Spleen (tissue), 11 donors: ENCODE results near the gene MSI1. TPM values are rescaled to one million over a fixed set of nuclear protein-coding genes. Genes with fewer than 3 reads are reported as not detected.

Source experiments
- DNase-seq: peaks from one replicate; pipeline ENCODE4 v3.0.0-alpha.2; 2020
- H3K27ac ChIP-seq, 8 donors: fragments of 200-600 bp; sonication (generic) in 7 of 8; 1 replicate in 4 of 8; 2 replicates in 4 of 8; pipeline versions ENCODE4 v1.5.0 to v1.8.0; 2016 to 2021; ENCODE audit warnings: inconsistent platforms in 4 of 8, mild to moderate bottlenecking in 4 of 8, moderate library complexity in 1 of 8
- H3K27me3 ChIP-seq, 7 donors: fragments of 200-600 bp; sonication (generic) in 6 of 7; replicated peaks in 1 of 7; 1 replicate in 4 of 7; 2 replicates in 3 of 7; pipeline versions ENCODE4 v1.5.0 to v1.8.0; 2016 to 2021; ENCODE audit warnings: inconsistent platforms in 3 of 7, mild to moderate bottlenecking in 1 of 7
- H3K36me3 ChIP-seq, 6 donors: fragments of 200-600 bp; sonication (generic) in 5 of 6; 1 replicate in 4 of 6; 2 replicates in 2 of 6; pipeline versions ENCODE4 v1.5.0 to v1.8.0; 2016 to 2021; ENCODE audit warnings: inconsistent platforms in 2 of 6
- H3K4me1 ChIP-seq, 6 donors: fragments of 200-600 bp; sonication (generic) in 5 of 6; 1 replicate in 3 of 6; 2 replicates in 3 of 6; pipeline versions ENCODE4 v1.5.0 to v1.8.0; 2016 to 2021; ENCODE audit warnings: inconsistent platforms in 3 of 6
- H3K4me3 ChIP-seq, 8 donors: fragments of 200-600 bp; sonication (generic) in 7 of 8; 1 replicate in 4 of 8; 2 replicates in 4 of 8; pipeline versions ENCODE4 v1.5.0 to v1.8.0; 2016 to 2021; ENCODE audit warnings: inconsistent platforms in 4 of 8, mild to moderate bottlenecking in 4 of 8, moderate library complexity in 2 of 8
- H3K9me3 ChIP-seq, 8 donors: fragments of 200-600 bp; sonication (generic) in 7 of 8; 1 replicate in 4 of 8; 2 replicates in 4 of 8; pipeline versions ENCODE4 v1.5.0 to v1.8.0; 2016 to 2021; ENCODE audit warnings: inconsistent platforms in 4 of 8
- CTCF ChIP-seq, 11 experiments: fragments of 200-600 bp in 7 of 11; fragments of 450-650 bp in 4 of 11; sonication (generic) in 4 of 11; IDR thresholded peaks in 8 of 11; conservative IDR thresholded peaks in 3 of 11; 1 replicate in 7 of 11; 2 replicates in 4 of 11; pipeline versions ENCODE4 v1.4.0 to v1.8.0; 2016 to 2021; ENCODE audit warnings: antibody characterized with exemption in 11 of 11, inconsistent platforms in 4 of 11, mild to moderate bottlenecking in 1 of 11
- POLR2A ChIP-seq, 3 donors: fragments of 450-650 bp; IDR thresholded peaks; one replicate each; pipeline ENCODE4 v1.5.1; 2017; ENCODE audit warnings: antibody characterized with exemption in 3 of 3, mild to moderate bottlenecking in 1 of 3
- POLR2AphosphoS5 ChIP-seq, 3 donors: sonication (generic); formaldehyde crosslinking; IDR thresholded peaks; one replicate each; pipeline ENCODE4 v1.5.1; 2017; ENCODE audit warnings: antibody characterized with exemption in 3 of 3
- WGBS, 5 donors: extraction: QIAGEN DNeasy Blood & Tissue Kit in 3 of 5; methylation state at CpG; one replicate each; pipeline versions ENCODE4 v1.1.5 to v1.1.7; 2013 to 2018; 5-methylcytosine and 5-hydroxymethylcytosine counted together
- intact Hi-C: fragments of 100-400 bp; cut with DNase I; formaldehyde crosslinking; loops from one replicate; pipeline ENCODE4 v1.15.0; 2023; ENCODE audit warnings: low total_unique reads
- polyA plus RNA-seq, 3 donors: library from polyadenylated mRNA; stranded (reverse); fragments of 200-250 nt; gene quantifications; one replicate each; pipeline ENCODE4 v1.2.1, GENCODE V29; 2013
- total RNA-seq, 7 donors: library from RNA; depleted of rRNA in 3 of 7; stranded (reverse); fragments of >200 nt in 3 of 7; fragmentation: NEBNext Ultra II Directional in 4 of 7; extraction: Animal tissue kit (Norgen Biotek cat#: 25700) in 4 of 7; gene quantifications; one replicate each; pipeline versions ENCODE4 v1.1.0 to v1.2.1, GENCODE V29; 2016 to 2021
- donor health status: healthy with polysubstance abuse.
- donor health status: DM: no; HTN: no; CAD: no; lungs with moderate emphysema.
- donor health status: DM: no; HTN: no; CAD: no.
- donor health status: Bipolar disorder and iron deficiency.
- donor health status: healthy.
- donor health status: DM: no; HTN: no; CAD: no.
- donor health status: DM: yes; HTN: yes; CAD: no.

MSI1 gene
- total and polyA plus RNA-seq, 10 donors = 0.02 to 0.35 (median 0.03) TPM; not detected in 7

- TF ChIP-seq POLR2A (IDR thresholded peaks at IDR 0.05) (no peak), POLR2AphosphoS5 (IDR thresholded peaks at IDR 0.05) (no peak), CTCF (IDR thresholded peaks at IDR 0.05 in 8 of 11, conservative IDR thresholded peaks at IDR 0.05 in 3 of 11) (no peak)
- DNase-seq = peak; percentile 17
- H3K4me3 ChIP-seq = peak overlapping the region; percentile 43 to 80 (median 58)
- peak overlapping the region; percentile 68 to 92 (median 86) for H3K27ac ChIP-seq
- H3K9me3 ChIP-seq = no peaks in the 10 kb centered on the region
- peaks cover 9 to 21% (median 19%) of the 10 kb centered on the region in 6 donors for H3K4me1 ChIP-seq
- intact Hi-C loops = no loop called here
- WGBS, 5 donors = 42 to 48% (median 44%) methylated on average over 9 of the region's 9 CpGs
- no peaks in the 10 kb centered on the region for H3K27me3 ChIP-seq
- no peaks in the 10 kb centered on the region for H3K36me3 ChIP-seq
Measured at GRCh38 chr12:120316798-120317223, 52.2 kb downstream of the MSI1 start.

GRCh38 chr12:120314220-120314619 is 54.7 kb downstream of the MSI1 start:
- H3K9me3 ChIP-seq = no peaks in the 10 kb centered on the region
- 57 to 76% (median 74%) methylated on average over 5 of the region's 5 CpGs for WGBS, 5 donors
- H3K27ac ChIP-seq = no peak overlapping the region
- no peak for TF ChIP-seq POLR2A (IDR thresholded peaks at IDR 0.05)
- TF ChIP-seq CTCF (IDR thresholded peaks at IDR 0.05 in 8 of 11, conservative IDR thresholded peaks at IDR 0.05 in 3 of 11) = no peak
- peak; percentile 4 for DNase-seq
- H3K36me3 ChIP-seq = no peaks in the 10 kb centered on the region
- intact Hi-C loops = no loop called here
- H3K27me3 ChIP-seq = no peaks in the 10 kb centered on the region
- peaks cover 9 to 21% (median 19%) of the 10 kb centered on the region in 6 donors for H3K4me1 ChIP-seq
- no peak overlapping the region for H3K4me3 ChIP-seq

GRCh38 chr12:120301962-120302815 is 66.8 kb downstream of the MSI1 start, which contains the start of gene SIRT4:
TSS of gene SIRT4 (plus strand) at chr12:120302321. CDS start at chr12:120303562, 1,241 bp downstream.
- H3K27ac ChIP-seq = peak within 1 kb of the TSS; percentile 23 to 81 (median 70)
- TF ChIP-seq POLR2AphosphoS5 (IDR thresholded peaks at IDR 0.05) (peak in 1 of 3 donors; percentile 71), CTCF (IDR thresholded peaks at IDR 0.05 in 8 of 11, conservative IDR thresholded peaks at IDR 0.05 in 3 of 11) (peak; percentile 17 to 85 (median 83)), POLR2A (IDR thresholded peaks at IDR 0.05) (peak in 1 of 3 donors; percentile 8)
- 9 to 12% (median 10%) methylated on average over 31 of the region's 31 CpGs for WGBS, 5 donors
- DNase-seq = peak; percentile 93
- H3K9me3 ChIP-seq = no peaks in the 10 kb centered on the region
- intact Hi-C loops = no loop called here
- peaks cover 0 to 22% (median 9%) of the 10 kb centered on the region in 6 donors for H3K4me1 ChIP-seq
- peak within 1 kb of the TSS; percentile 59 to 81 (median 69) for H3K4me3 ChIP-seq
- no peaks in the 10 kb centered on the region for H3K27me3 ChIP-seq
- no peaks in the 10 kb centered on the region for H3K36me3 ChIP-seq
